ENCODE measurements around the gene DMRT1.
A peak's percentile ranks its signal among the peaks of the same experiment; 100 is the strongest.
"Not testable (repeated sequence)": the region's sequence is repeated elsewhere in the genome, so short reads cannot be mapped to it uniquely, and the experiment has no call there.

DMRT1 gene

GRCh38 chr9:818958-819357 lies 22.5 kb upstream of the DMRT1 start:
- Histone ChIP-seq H3K9ac (ENCODE audit: low read depth, low read length) (no peak overlapping the region), H3K36me3 (ENCODE audit: insufficient read depth, low read depth, low read length) (no peaks in the 10 kb centered on the region), H3K27me3 (ENCODE audit: insufficient read depth, low read length) (no peaks in the 10 kb centered on the region), H3K4me1 (ENCODE audit: insufficient read depth, low read length) (no peaks in the 10 kb centered on the region), H3K9me3 (ENCODE audit: insufficient read depth, low read depth, low read length) (no peaks in the 10 kb centered on the region), H3K27ac (ENCODE audit: low read length) (no peak overlapping the region), H3K4me3 (ENCODE audit: low read length) (no peak overlapping the region)

GRCh38 chr9:826500-827280 lies 14.8 kb upstream of the DMRT1 start:
- no peak overlapping the region for H3K27ac ChIP-seq (ENCODE audit: low read length)
- H3K36me3 ChIP-seq (ENCODE audit: insufficient read depth, low read depth, low read length) = no peaks in the 10 kb centered on the region
- H3K9me3 ChIP-seq (ENCODE audit: insufficient read depth, low read depth, low read length) = no peaks in the 10 kb centered on the region
- H3K4me1 ChIP-seq (ENCODE audit: insufficient read depth, low read length) = no peaks in the 10 kb centered on the region
- no peaks in the 10 kb centered on the region; the same call in 1 of the 2 replicates for H3K27me3 ChIP-seq (ENCODE audit: insufficient read depth, low read length)
- no peak overlapping the region for H3K9ac ChIP-seq (ENCODE audit: low read depth, low read length)
- H3K4me3 ChIP-seq (ENCODE audit: low read length) = no peak overlapping the region

GRCh38 chr9:840343-840742 lies 1.2 kb upstream of the DMRT1 start:
- Histone ChIP-seq H3K27ac (ENCODE audit: low read length) (no peak overlapping the region), H3K27me3 (ENCODE audit: insufficient read depth, low read length) (peaks cover 97% of the 10 kb centered on the region), H3K9me3 (ENCODE audit: insufficient read depth, low read depth, low read length) (no peaks in the 10 kb centered on the region), H3K4me3 (ENCODE audit: low read length) (no peak overlapping the region), H3K4me1 (ENCODE audit: insufficient read depth, low read length) (peaks cover 15% of the 10 kb centered on the region; the same call in 1 of the 2 replicates), H3K36me3 (ENCODE audit: insufficient read depth, low read depth, low read length) (no peaks in the 10 kb centered on the region), H3K9ac (ENCODE audit: low read depth, low read length) (no peak overlapping the region)

DNA sequence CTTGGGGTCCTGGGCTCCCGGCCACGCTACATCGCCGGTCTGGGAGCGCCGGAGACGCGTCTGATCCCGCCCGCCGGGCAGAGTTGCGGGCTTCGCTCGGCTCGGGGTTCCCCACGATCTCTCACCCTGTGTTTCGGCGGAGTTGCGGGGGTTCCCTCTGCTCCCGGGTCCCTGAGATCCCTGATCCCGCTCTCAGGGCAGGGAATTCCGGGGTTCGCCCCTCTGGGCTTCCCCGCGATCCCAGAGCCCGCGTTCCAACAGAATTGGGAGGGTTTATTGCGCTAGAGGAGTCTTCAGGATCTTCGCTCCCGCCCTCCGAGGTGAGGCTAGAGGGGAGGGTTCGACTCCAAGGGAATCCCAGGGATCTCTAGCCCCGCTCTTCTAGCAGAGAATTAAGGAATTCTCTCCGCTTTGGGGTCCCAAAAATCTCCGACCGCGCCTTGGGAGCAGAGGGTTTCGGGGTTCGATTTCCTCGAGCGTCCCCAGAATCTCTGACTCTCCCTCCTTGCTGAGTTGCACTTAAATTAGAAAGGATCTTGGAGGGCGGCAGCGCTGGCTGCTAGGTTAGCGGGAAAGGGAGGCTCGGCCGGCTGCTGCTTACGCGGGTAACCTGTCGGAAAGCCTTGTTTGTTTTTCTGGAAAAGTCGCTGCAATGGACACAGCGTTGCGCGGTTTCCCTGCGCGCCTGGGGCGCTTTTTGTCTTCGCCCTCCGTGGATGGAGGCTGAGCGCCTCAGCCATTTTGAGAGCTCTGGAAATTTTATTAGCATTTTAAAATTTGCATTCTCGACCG lies 1.3 kb downstream of the DMRT1 start:
- Histone ChIP-seq H3K9me3 (ENCODE audit: insufficient read depth, low read depth, low read length) (no peaks in the 10 kb centered on the region), H3K27ac (ENCODE audit: low read length) (no peak overlapping the region), H3K27me3 (ENCODE audit: insufficient read depth, low read length) (peaks cover 100% of the 10 kb centered on the region), H3K4me1 (ENCODE audit: insufficient read depth, low read length) (peaks cover 20% of the 10 kb centered on the region; the same call in 1 of the 2 replicates), H3K4me3 (ENCODE audit: low read length) (peak overlapping the region; percentile 23; the same call in 1 of the 2 replicates), H3K36me3 (ENCODE audit: insufficient read depth, low read depth, low read length) (no peaks in the 10 kb centered on the region), H3K9ac (ENCODE audit: low read depth, low read length) (no peak overlapping the region)

DNA sequence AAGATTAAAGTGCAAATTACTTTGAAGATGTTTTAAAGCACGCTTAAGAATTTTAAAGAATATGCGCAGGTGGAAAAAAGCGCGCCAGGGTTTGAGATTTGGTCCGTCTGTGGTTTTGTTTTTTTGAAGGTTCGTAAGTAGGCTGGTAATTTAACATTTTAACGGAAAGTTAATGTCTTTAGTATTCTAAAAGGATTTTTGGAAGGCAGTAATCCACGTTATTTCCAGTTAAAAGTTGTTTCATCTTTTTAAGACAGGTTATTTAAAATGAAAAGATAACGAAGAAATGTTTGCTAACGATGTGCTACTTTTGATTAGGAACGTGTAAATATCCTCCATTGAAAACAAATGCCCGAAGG lies 1.9 kb downstream of the DMRT1 start:
- H3K4me1 ChIP-seq (ENCODE audit: insufficient read depth, low read length) = peaks cover 20% of the 10 kb centered on the region; the same call in 1 of the 2 replicates
- no peak overlapping the region for H3K9ac ChIP-seq (ENCODE audit: low read depth, low read length)
- peak overlapping the region; percentile 23; the same call in 1 of the 2 replicates for H3K4me3 ChIP-seq (ENCODE audit: low read length)
- H3K27me3 ChIP-seq (ENCODE audit: insufficient read depth, low read length) = peaks cover 100% of the 10 kb centered on the region
- H3K9me3 ChIP-seq (ENCODE audit: insufficient read depth, low read depth, low read length) = no peaks in the 10 kb centered on the region
- H3K27ac ChIP-seq (ENCODE audit: low read length) = no peak overlapping the region
- no peaks in the 10 kb centered on the region for H3K36me3 ChIP-seq (ENCODE audit: insufficient read depth, low read depth, low read length)

- H3K4me3 ChIP-seq (ENCODE audit: low read length) = no peak overlapping the region
- no peak overlapping the region for H3K27ac ChIP-seq (ENCODE audit: low read length)
- peaks cover 78% of the 10 kb centered on the region for H3K27me3 ChIP-seq (ENCODE audit: insufficient read depth, low read length)
- H3K36me3 ChIP-seq (ENCODE audit: insufficient read depth, low read depth, low read length) = no peaks in the 10 kb centered on the region
- H3K9me3 ChIP-seq (ENCODE audit: insufficient read depth, low read depth, low read length) = no peaks in the 10 kb centered on the region
- H3K4me1 ChIP-seq (ENCODE audit: insufficient read depth, low read length) = peaks cover 14% of the 10 kb centered on the region; the same call in 1 of the 2 replicates
- H3K9ac ChIP-seq (ENCODE audit: low read depth, low read length) = no peak overlapping the region
Observed at GRCh38 chr9:846852-847251, 5.4 kb downstream of the DMRT1 start.

DNA sequence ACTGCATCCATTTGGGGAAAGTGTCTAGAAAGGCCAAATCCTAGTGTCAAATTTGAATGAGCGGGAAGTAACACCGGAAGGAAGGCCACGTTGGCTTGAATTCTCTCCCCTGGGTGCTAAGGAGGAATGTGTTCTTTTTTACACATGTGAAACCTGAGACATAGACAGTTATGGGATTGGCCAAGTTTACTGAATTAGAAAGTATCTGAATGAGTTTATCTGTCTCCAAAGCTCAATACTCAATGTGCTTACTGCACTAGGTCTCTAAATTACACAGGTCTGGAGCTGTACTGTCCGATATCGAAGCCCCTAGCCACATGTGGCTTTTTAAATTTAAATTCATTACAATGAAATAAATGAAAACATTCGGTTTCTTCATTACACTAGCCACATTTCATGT lies 6.0 kb downstream of the DMRT1 start:
- no peak overlapping the region for H3K9ac ChIP-seq (ENCODE audit: low read depth, low read length)
- no peaks in the 10 kb centered on the region for H3K9me3 ChIP-seq (ENCODE audit: insufficient read depth, low read depth, low read length)
- peaks cover 14% of the 10 kb centered on the region; the same call in 1 of the 2 replicates for H3K4me1 ChIP-seq (ENCODE audit: insufficient read depth, low read length)
- peaks cover 72% of the 10 kb centered on the region for H3K27me3 ChIP-seq (ENCODE audit: insufficient read depth, low read length)
- H3K27ac ChIP-seq (ENCODE audit: low read length) = no peak overlapping the region
- no peaks in the 10 kb centered on the region for H3K36me3 ChIP-seq (ENCODE audit: insufficient read depth, low read depth, low read length)
- H3K4me3 ChIP-seq (ENCODE audit: low read length) = no peak overlapping the region

DNA sequence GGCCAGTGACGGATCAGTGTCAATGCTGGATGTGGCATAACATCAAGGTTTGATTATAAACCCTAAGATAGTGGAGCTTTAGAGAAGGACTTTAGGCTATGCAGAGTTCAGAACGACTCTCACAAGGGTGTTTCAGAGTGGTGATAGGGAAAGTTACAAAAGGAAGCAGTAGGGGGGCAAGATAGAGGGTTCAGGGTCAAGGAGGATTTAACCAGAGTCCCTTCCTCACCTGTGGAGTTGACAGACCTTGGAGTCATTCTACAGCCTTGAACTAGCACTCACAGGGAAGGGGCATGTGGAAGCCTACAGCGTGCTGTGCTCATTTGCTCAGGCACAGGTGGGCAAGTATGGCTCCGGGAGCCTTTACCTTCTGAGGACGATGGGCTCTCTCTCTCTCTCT lies 7.9 kb downstream of the DMRT1 start:
- H3K4me1 ChIP-seq (ENCODE audit: insufficient read depth, low read length) = peaks cover 5% of the 10 kb centered on the region; the same call in 1 of the 2 replicates
- no peaks in the 10 kb centered on the region for H3K9me3 ChIP-seq (ENCODE audit: insufficient read depth, low read depth, low read length)
- H3K36me3 ChIP-seq (ENCODE audit: insufficient read depth, low read depth, low read length) = no peaks in the 10 kb centered on the region
- no peak overlapping the region for H3K9ac ChIP-seq (ENCODE audit: low read depth, low read length)
- peaks cover 52% of the 10 kb centered on the region for H3K27me3 ChIP-seq (ENCODE audit: insufficient read depth, low read length)
- no peak overlapping the region for H3K27ac ChIP-seq (ENCODE audit: low read length)
- H3K4me3 ChIP-seq (ENCODE audit: low read length) = no peak overlapping the region

DNA sequence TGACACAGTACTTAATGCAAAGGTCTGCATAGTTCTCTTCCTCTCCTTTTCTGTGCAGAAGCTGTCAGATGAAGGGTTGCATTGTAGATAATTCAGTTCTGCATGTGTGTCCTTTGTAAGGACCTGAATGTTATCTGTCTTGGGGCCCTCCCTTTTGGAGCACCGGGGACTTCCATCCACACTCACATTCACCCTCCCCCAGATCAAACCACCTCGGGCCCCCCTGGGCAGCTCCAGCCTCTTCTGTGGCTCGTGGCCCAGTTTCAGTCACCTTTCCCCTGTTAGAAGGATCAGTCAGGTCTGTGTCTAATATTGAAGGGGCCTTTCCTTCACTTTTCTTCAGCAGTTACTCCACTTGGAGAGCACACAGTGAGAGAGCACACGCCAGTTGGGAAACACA lies 11.0 kb downstream of the DMRT1 start:
- Histone ChIP-seq H3K27ac (ENCODE audit: low read length) (no peak overlapping the region), H3K4me3 (ENCODE audit: low read length) (no peak overlapping the region), H3K36me3 (ENCODE audit: insufficient read depth, low read depth, low read length) (no peaks in the 10 kb centered on the region), H3K4me1 (ENCODE audit: insufficient read depth, low read length) (peaks cover 3% of the 10 kb centered on the region; the same call in 1 of the 2 replicates), H3K9ac (ENCODE audit: low read depth, low read length) (no peak overlapping the region), H3K27me3 (ENCODE audit: insufficient read depth, low read length) (peaks cover 21% of the 10 kb centered on the region), H3K9me3 (ENCODE audit: insufficient read depth, low read depth, low read length) (no peaks in the 10 kb centered on the region)

- H3K9ac ChIP-seq (ENCODE audit: low read depth, low read length) = no peak overlapping the region
- H3K4me3 ChIP-seq (ENCODE audit: low read length) = no peak overlapping the region
- no peaks in the 10 kb centered on the region for H3K4me1 ChIP-seq (ENCODE audit: insufficient read depth, low read length)
- H3K27me3 ChIP-seq (ENCODE audit: insufficient read depth, low read length) = no peaks in the 10 kb centered on the region; the same call in 1 of the 2 replicates
- no peak overlapping the region for H3K27ac ChIP-seq (ENCODE audit: low read length)
- H3K36me3 ChIP-seq (ENCODE audit: insufficient read depth, low read depth, low read length) = no peaks in the 10 kb centered on the region
- H3K9me3 ChIP-seq (ENCODE audit: insufficient read depth, low read depth, low read length) = no peaks in the 10 kb centered on the region
Observed at GRCh38 chr9:859251-859650, 17.8 kb downstream of the DMRT1 start.

DNA sequence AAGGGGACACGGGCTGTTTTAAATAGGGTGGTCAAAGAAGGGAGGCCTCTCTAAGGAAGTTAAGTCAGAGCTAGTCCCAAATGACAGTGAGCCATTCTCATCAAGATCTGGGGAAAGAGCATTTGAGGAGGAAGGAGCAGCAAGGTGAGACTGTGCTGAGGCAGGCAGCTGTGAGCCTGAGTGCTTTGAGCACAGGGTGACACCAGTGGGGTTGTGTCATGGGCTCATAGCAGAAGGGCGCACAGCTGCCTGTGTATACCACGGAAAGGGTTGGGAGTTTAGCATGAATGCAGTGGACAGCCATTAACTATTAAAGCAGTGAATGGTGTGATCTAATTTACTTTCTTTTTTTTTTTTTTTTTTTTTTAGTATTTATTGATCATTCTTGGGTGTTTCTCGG lies 19.2 kb downstream of the DMRT1 start:
- Histone ChIP-seq H3K4me1 (ENCODE audit: insufficient read depth, low read length) (no peaks in the 10 kb centered on the region), H3K27ac (ENCODE audit: low read length) (no peak overlapping the region), H3K4me3 (ENCODE audit: low read length) (no peak overlapping the region), H3K9me3 (ENCODE audit: insufficient read depth, low read depth, low read length) (no peaks in the 10 kb centered on the region), H3K9ac (ENCODE audit: low read depth, low read length) (no peak overlapping the region), H3K36me3 (ENCODE audit: insufficient read depth, low read depth, low read length) (no peaks in the 10 kb centered on the region), H3K27me3 (ENCODE audit: insufficient read depth, low read length) (no peaks in the 10 kb centered on the region; the same call in 1 of the 2 replicates)

DNA sequence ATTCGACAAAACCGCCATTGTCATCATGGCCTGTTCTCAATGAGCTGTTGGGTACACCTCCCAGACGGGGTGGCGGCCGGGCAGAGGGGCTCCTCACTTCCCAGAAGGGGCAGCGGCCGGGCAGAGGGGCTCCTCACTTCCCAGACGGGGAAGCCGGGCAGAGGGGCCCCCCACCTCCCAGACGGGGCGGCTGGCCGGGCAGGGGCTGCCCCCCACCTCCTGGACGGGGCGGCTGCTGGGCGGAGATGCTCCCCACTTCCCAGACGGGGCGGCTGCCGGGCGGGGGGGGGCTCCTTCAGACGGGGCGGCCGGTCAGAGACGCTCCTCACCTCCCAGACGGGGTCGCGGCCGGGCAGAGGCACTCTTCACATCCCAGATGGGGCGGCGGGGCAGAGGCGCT lies 20.0 kb downstream of the DMRT1 start:
- H3K36me3 ChIP-seq (ENCODE audit: insufficient read depth, low read depth, low read length); H3K9ac ChIP-seq (ENCODE audit: low read depth, low read length); H3K27me3 ChIP-seq (ENCODE audit: insufficient read depth, low read length); H3K27ac ChIP-seq (ENCODE audit: low read length); H3K4me3 ChIP-seq (ENCODE audit: low read length); H3K9me3 ChIP-seq (ENCODE audit: insufficient read depth, low read depth, low read length); H3K4me1 ChIP-seq (ENCODE audit: insufficient read depth, low read length): not testable (repeated sequence)
